ENCODE results near the gene NRM.

DNA sequence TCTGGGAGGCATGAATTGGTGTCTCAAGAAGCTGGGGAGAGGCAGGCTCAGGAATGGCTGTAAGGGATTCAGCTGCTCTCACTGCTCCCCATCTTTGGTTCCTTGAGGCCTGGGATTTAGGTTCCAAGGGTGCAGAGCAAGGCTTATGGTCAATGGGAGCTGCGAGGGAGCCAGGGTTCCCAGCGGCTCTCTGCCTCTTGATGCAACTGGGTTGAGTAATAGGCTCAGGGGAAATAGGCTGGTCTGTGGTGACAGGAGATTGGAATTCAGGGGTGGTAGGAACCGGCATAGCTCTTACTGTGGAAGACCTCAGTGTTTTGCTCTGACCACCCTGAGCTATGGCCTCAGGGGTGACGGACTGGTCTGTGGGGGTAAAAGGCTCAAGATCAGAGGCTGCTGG is 13.0 kb upstream of the NRM start:
- TF ChIP-seq, protein P1, sequence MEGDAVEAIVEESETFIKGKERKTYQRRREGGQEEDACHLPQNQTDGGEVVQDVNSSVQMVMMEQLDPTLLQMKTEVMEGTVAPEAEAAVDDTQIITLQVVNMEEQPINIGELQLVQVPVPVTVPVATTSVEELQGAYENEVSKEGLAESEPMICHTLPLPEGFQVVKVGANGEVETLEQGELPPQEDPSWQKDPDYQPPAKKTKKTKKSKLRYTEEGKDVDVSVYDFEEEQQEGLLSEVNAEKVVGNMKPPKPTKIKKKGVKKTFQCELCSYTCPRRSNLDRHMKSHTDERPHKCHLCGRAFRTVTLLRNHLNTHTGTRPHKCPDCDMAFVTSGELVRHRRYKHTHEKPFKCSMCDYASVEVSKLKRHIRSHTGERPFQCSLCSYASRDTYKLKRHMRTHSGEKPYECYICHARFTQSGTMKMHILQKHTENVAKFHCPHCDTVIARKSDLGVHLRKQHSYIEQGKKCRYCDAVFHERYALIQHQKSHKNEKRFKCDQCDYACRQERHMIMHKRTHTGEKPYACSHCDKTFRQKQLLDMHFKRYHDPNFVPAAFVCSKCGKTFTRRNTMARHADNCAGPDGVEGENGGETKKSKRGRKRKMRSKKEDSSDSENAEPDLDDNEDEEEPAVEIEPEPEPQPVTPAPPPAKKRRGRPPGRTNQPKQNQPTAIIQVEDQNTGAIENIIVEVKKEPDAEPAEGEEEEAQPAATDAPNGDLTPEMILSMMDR (conservative IDR thresholded peaks at IDR 0.05; ENCODE audit: low read length) = no peak
- no peak for TF ChIP-seq EZH2phosphoT487 (IDR thresholded peaks at IDR 0.05; ENCODE audit: borderline replicate concordance, low read depth, low read length)
